Putamen (tissue), 1 donor: ENCODE measurements around the gene EHBP1L1.
"Not testable (repeated sequence)": the region's sequence is repeated elsewhere in the genome, so short reads cannot be mapped to it uniquely, and the experiment has no call there.

Experiments used
- DNase-seq: peaks from one replicate; pipeline ENCODE4 v3.0.0-alpha.2; 2016; ENCODE audit warnings: low spot score

EHBP1L1 gene

GRCh38 chr11:65636108-65637031 lies 60.5 kb downstream of the EHBP1L1 start:
- DNase-seq = no peak

GRCh38 chr11:65637032-65637557 lies 61.2 kb downstream of the EHBP1L1 start:
- DNase-seq = no peak

- DNase-seq = peak; percentile 71
Measured at GRCh38 chr11:65637794-65638419, 62.1 kb downstream of the EHBP1L1 start, which contains the start of gene SIPA1. SIPA1 (plus strand) TSS chr11:65638101; CDS start chr11:65640922, 2,821 bp downstream.

GRCh38 chr11:65639228-65639597 lies 63.4 kb downstream of the EHBP1L1 start:
- DNase-seq = not testable (repeated sequence)

- no peak for DNase-seq
Measured at GRCh38 chr11:65639623-65640482, 64.0 kb downstream of the EHBP1L1 start.

GRCh38 chr11:65640483-65641296 lies 64.8 kb downstream of the EHBP1L1 start:
- DNase-seq = peak; percentile 52

- DNase-seq = no peak
Measured at GRCh38 chr11:65641297-65642013, 65.6 kb downstream of the EHBP1L1 start.
